Measurements from ENCODE around the gene KTI12.

Gene KTI12

DNA sequence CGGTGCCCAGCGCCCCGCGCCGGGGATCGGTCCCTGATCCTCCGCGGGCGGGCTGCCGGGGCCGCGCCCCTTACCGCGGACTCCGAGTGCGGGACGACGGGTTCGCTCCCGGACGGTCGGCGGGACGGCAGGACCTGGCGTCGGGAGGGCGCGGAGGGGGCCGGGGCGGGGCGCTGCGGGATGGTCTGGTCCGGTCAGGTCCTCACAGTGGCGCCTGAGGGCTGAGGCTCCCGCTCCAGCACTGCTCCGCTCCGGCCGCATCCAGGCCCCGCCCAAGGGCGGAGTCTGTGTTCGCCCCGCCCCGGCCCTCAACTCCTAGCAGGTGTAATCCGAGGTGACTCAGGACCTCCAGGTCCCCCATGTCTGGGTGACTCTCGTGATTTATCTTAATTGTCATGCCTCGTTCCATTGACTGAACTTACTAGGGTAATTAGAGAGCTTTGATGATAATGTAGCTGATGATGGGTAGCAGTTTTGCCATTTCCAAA, 43.1 kb downstream of the KTI12 start, which contains the start of gene RAB3B:
Gene RAB3B, minus strand, starts transcription at position 223 of the 488 bp plus-strand sequence. CDS start 13,583 bp downstream, outside the sequence.
- H3K4me3 ChIP-seq (ENCODE audit: low read depth, low read length), result peak within 1 kb of the TSS; percentile 69

DNA sequence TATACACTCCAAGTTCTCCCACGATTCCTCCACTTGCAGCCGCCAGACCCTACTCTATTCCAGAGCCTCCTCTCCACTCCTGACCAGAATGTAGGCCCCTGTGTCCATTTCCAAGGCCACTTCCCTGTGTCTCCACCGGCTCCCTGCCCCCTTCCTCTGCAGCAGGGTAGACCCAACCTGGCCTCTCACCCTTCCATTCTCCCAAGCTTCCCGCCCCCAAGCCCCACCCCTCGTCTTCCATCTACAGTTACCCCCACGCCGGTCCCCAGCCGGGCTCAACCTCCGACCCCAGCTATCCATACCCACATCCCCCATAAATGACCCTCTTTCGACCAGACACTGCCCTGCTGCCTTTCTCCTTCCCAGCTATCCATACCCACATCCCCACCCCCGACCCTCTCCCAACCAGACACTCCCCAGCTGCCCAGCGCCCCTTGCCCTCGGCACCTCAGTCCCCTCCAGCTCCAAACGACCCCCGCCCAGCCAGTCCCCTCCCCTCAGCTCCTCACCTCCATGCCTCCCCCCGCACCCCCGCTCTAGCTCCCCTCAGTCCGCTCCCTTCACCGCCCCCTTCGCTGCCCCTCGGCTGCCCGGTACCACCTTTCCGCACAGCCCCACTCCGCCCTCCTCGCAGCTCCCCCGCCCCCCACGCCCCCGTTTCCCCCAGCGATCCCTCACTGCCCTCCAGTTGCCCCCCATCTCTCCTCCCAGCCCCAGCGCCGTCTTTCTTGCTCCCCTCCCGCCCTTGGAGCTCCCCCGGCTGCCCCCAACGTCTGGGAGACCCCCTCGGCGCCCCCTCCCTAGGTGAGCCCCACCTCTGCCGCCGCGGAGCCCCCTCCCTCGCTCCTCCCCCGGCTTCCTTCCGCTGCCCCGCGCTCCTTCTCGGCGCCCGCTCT, 43.8 kb downstream of the KTI12 start:
- DNase-seq (ENCODE audit: low read depth), result no peak
- H3K4me3 ChIP-seq (ENCODE audit: low read depth, low read length), result peak overlapping the region; percentile 69

More for the DNA sequence above, 43.1 kb downstream of the KTI12 start, which contains the start of gene RAB3B:
- no peak for DNase-seq (ENCODE audit: low read depth)

DNA sequence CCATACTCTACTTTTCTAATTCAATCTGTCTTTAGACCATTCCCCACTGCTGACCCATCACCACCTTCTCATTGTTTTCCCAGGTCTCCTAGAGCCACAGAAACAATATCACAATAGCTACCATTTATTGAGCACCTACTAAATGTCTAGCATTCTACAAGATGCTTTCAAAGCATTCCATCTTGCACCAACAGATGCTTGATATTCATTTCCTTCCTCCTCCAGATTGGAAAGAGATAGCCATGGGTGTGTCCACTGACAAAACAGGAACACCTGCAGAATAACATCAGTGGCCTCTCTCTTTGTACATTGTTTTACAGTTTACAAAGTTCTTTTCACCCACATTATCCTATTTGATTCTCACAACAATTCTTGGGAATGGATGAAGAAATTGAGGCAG, 45.4 kb downstream of the KTI12 start:
- DNase-seq (ENCODE audit: low read depth), result no peak
- no peak overlapping the region for H3K4me3 ChIP-seq (ENCODE audit: low read depth, low read length)

DNA sequence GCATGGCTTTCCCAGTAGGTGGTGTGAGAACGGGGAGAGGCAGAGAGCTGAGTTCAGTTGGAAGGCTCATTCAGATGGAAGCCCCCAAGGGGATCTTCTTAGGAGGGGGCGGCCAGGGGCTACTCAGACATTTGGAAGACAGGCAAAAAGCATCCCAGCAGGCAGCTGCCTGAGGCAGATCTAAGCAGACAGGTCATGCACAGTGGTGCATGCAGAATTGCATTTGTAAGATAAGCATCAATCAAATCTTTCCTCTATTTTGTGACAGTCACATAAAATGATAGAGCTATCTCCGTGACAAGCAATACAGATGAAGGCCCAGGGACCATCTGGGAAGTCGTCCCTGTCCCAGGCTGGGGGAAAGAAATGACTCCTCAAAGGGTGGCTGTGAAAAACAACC, 46.9 kb downstream of the KTI12 start:
- no peak overlapping the region for H3K4me3 ChIP-seq (ENCODE audit: low read depth, low read length)
- no peak for DNase-seq (ENCODE audit: low read depth)

DNA sequence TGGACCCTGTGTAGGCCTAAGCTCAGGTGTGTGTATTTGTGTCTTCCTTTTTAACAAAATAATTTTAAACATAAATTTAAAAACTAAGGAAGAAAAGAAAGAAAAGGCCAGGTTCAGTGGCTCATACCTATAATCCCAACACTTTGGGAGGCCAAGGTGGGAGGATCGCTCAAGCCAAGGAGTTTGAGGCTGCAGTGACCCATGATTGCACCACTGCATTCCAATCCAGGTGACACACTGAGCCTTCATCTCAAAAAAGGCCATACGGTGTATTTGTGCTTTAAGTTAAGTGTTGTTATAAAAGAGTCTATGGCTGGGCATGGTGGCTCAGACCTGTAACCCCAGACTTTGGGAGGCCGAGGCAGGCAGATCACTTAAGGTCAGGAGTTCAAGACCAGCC, 51.4 kb downstream of the KTI12 start:
- DNase-seq (ENCODE audit: low read depth), result no peak
- H3K4me3 ChIP-seq (ENCODE audit: low read depth, low read length), result no peak overlapping the region

All from skeletal muscle cell (primary cell).